Forelimb muscle (tissue), 1 donor: ENCODE data around the gene CCDC169. TPM values are rescaled to one million over a fixed set of nuclear protein-coding genes. Genes with fewer than 3 reads are reported as not detected.

Experiments
- DNase-seq: peaks from one replicate; pipeline ENCODE4 v3.0.0-alpha.2; 2013; ENCODE audit warnings: low read depth
- polyA plus RNA-seq: library from polyadenylated mRNA; unstranded; fragments of 120-200 nt; gene quantifications from one replicate; pipeline ENCODE4 v1.2.1, GENCODE V29; 2013; ENCODE audit not compliant: insufficient read length

CCDC169 gene
- polyA plus RNA-seq, 1 donor, result 2.6 TPM

GRCh38 chr13:36244073-36244472, 53.5 kb downstream of the CCDC169 start:
- no peak for DNase-seq

- DNase-seq, result no peak
Measured at GRCh38 chr13:36242761-36243160, 54.9 kb downstream of the CCDC169 start.

- no peak for DNase-seq
Measured at GRCh38 chr13:36231236-36231635, 66.4 kb downstream of the CCDC169 start.

- DNase-seq, result no peak
Measured at GRCh38 chr13:36224730-36225129, 72.9 kb downstream of the CCDC169 start.

GRCh38 chr13:36219883-36220282, 77.7 kb downstream of the CCDC169 start:
- DNase-seq, result no peak

GRCh38 chr13:36217456-36217855, 80.2 kb downstream of the CCDC169 start:
- DNase-seq, result no peak

DNA sequence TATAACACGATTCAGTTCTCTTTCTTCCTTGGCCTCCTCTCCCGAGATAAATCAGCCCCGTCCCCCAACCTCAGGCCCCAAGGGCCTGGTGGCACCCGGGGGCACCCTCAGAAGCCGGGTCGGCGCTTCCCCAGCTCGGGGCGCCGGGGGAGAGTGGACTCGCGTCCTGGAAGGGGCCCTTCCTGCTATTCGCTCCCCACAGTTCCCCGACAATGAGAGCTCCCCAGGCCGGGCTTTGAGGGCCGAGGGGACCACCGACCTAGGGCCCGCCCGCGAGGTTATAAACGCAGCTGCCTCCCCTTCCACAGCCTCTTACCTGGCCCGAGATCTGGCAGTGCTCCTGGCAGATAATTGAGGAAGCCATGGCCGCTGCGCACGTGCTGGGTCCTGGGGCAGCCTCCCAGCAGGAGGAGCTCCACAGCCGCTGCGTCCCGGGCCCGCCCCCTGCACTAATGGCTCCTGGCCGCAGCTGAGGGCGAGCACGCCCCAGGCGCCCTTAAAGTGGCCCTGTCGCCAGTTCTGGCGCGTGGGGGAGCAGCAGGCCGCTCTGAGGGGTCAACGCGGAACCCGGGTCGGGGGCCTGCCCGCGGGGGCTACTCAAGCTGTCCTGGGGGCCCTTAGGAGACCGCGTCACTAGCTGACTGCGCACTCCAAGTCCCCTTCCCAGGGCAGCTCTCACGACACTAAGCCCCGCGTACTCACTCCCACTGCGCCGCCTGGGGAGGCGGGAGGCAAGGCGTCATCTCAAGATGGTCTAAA, 83.3 kb downstream of the CCDC169 start, which contains the start of gene SOHLH2:
TSS of gene SOHLH2 (minus strand) at position 394 of the 759 bp plus-strand sequence. CDS start at position 364, 30 bp downstream.
- no peak for DNase-seq

GRCh38 chr13:36212789-36213188, 84.8 kb downstream of the CCDC169 start:
- DNase-seq, result no peak

GRCh38 chr13:36211567-36211966, 86.0 kb downstream of the CCDC169 start:
- no peak for DNase-seq

DNA sequence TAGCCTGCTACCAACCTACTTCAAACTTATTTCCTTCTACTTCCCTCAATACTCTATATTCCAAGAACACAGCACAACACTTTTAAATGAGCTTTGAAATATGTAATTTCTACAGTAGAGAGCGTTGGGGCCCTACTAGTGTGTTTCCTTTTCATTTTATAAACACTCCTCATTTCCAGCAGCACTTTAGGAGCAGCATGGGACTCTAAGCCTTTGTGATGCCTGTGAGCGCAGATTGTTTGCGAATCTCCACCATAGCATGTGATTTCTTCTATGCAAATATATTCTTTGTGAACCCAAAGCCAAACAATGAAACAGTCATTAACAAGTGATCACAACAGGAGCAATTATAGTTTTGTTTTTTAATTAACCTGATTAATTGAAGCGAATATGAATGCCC, 86.9 kb downstream of the CCDC169 start:
- DNase-seq, result no peak

- no peak for DNase-seq
Measured at GRCh38 chr13:36207672-36208071, 89.9 kb downstream of the CCDC169 start.

- no peak for DNase-seq
Measured at GRCh38 chr13:36193151-36193855, 104.3 kb downstream of the CCDC169 start.

DNA sequence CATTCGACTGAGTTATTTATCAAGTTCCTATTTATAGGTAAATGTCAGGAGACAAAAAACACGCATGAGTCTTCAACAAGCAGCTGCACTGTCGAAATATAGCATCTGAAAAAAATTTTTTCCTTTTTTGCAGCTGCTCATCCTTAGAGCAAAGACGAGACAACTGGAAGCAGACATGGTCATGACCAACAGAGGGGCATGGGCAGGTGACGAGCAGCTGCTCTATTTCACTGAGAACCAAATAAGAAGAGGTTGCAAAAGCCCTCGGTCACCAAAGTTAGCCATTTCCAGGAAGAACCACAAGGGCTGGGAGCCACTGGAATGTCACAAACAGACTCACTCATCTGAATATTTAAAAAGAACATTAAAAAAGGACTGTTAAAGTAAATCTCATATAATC, 105.4 kb downstream of the CCDC169 start:
- DNase-seq, result no peak

DNA sequence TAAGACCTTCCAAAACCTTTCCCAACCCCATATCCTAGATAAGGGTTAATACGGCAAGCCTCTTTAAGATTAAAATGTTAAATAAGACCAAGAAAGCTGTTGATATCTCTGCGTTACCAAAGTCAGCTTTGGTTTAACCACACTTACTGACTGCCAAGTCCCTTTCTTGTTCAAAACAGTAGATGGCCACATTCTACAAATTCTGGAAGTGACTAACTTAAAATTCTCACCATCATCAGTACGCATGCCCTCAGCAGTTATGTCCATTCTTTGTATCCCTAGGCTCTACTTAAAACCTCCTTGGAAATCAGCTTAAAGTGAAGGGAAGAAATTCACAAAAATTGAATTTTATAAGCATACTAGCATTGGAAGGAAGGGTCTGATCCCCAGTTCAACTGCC, 106.8 kb downstream of the CCDC169 start:
- DNase-seq, result no peak

GRCh38 chr13:36188441-36188840, 109.2 kb downstream of the CCDC169 start:
- DNase-seq, result no peak

GRCh38 chr13:36183901-36184300, 113.7 kb downstream of the CCDC169 start:
- DNase-seq, result no peak

Other genes with a start within 250 kb of the CCDC169 start
- 77.3 TPM for gene DCLK1, start 166.4 kb downstream of the CCDC169 start, polyA plus RNA-seq
- 2.5 TPM for gene SOHLH2, start 83.3 kb downstream of the CCDC169 start, polyA plus RNA-seq
- 62.0 TPM for gene SPART, start 48.6 kb upstream of the CCDC169 start, polyA plus RNA-seq
- gene CCNA1, start 134.7 kb upstream of the CCDC169 start, polyA plus RNA-seq, result 0.54 TPM